ENCODE measurements around the gene KAZN.

Gene KAZN

DNA sequence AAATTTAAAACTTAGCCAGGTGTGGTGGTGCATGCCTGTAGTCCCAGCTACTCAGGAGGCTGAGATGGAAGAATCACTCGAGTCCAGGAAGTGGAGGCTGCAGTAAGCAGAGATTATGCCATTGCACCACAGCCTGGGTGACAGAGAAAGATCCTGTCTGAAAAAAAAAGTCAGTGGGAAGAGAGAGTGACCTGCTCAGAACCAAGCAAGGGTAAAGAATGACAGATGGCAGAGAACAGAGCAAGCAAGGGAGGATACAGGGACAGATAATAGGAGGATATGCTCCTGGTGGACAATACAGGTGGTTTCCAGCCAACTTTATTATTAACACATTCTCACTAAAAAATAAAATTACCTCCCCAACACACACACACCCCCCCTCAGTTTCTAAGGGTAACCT, 550.5 kb downstream of the KAZN start:
- H3K27me3 ChIP-seq (ENCODE audit: control insufficient read depth, insufficient read depth, low read length): peaks cover 29% of the 10 kb centered on the region; the same call in 1 of the 2 replicates
- no peak overlapping the region for H3K27ac ChIP-seq (ENCODE audit: low read depth, low read length)
- no peaks in the 10 kb centered on the region for H3K36me3 ChIP-seq (ENCODE audit: control insufficient read depth, insufficient read depth, low read length)
- H3K4me3 ChIP-seq (ENCODE audit: low read depth, low read length): no peak overlapping the region
- peaks cover 9% of the 10 kb centered on the region; the same call in 1 of the 2 replicates for H3K4me1 ChIP-seq (ENCODE audit: control insufficient read depth, insufficient read depth, low read length)
- no peak overlapping the region for H3K9ac ChIP-seq (ENCODE audit: low read length)
- peaks cover 5% of the 10 kb centered on the region; the same call in 1 of the 2 replicates for H3K9me3 ChIP-seq (ENCODE audit: control insufficient read depth, insufficient read depth, low read depth, low read length)

DNA sequence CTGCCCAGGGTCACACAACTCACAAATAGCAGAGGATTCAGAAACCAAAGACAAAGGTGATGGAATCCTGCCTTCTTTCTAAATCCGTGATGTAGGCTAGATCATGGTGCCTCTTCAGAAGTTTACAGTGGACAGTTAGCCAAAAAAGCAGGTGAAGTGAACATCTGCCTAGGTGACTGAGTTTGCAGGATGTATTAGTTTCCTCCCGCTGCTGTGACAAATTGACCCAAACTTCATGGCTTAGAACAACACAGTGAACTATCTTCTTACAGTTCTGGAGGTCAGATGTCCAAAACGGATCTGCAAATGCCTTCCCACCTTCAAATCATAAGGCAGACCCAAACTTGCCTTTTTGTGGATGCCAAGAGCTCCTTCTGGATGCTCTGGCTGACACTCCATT, 551.9 kb downstream of the KAZN start:
- Histone ChIP-seq H3K27me3 (ENCODE audit: control insufficient read depth, insufficient read depth, low read length) (peaks cover 40% of the 10 kb centered on the region), H3K4me3 (ENCODE audit: low read depth, low read length) (no peak overlapping the region), H3K27ac (ENCODE audit: low read depth, low read length) (no peak overlapping the region), H3K36me3 (ENCODE audit: control insufficient read depth, insufficient read depth, low read length) (no peaks in the 10 kb centered on the region), H3K9ac (ENCODE audit: low read length) (no peak overlapping the region), H3K4me1 (ENCODE audit: control insufficient read depth, insufficient read depth, low read length) (peaks cover 17% of the 10 kb centered on the region), H3K9me3 (ENCODE audit: control insufficient read depth, insufficient read depth, low read depth, low read length) (peaks cover 5% of the 10 kb centered on the region; the same call in 1 of the 2 replicates)

DNA sequence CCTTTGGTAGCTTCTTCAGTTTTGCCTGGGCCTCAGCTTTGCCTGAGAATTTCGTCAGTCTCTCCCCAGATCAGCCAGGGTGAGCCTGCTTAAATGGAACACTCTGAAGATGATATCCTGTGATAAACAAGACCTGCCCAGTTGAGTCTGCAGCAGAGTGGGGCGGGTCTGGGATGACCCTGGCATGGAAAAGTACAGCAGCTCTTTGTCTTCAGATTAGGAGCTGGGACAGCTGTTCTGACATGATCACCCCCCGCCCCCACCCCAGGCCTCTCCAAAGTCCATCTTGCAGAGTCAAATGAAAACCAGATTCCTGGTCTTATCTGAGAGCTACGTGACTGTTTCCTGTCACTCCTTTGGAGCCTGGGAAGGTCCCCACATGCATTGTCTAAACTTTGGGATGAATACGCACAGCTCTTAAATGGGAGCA, 552.9 kb downstream of the KAZN start:
- H3K4me3 ChIP-seq (ENCODE audit: low read depth, low read length): no peak overlapping the region; the same call in 1 of the 2 replicates
- peaks cover 23% of the 10 kb centered on the region for H3K4me1 ChIP-seq (ENCODE audit: control insufficient read depth, insufficient read depth, low read length)
- H3K9ac ChIP-seq (ENCODE audit: low read length): peak overlapping the region; percentile 87
- no peak overlapping the region; the same call in 1 of the 2 replicates for H3K27ac ChIP-seq (ENCODE audit: low read depth, low read length)
- H3K9me3 ChIP-seq (ENCODE audit: control insufficient read depth, insufficient read depth, low read depth, low read length): peaks cover 5% of the 10 kb centered on the region; the same call in 1 of the 2 replicates
- H3K27me3 ChIP-seq (ENCODE audit: control insufficient read depth, insufficient read depth, low read length): peaks cover 40% of the 10 kb centered on the region
- no peaks in the 10 kb centered on the region for H3K36me3 ChIP-seq (ENCODE audit: control insufficient read depth, insufficient read depth, low read length)

DNA sequence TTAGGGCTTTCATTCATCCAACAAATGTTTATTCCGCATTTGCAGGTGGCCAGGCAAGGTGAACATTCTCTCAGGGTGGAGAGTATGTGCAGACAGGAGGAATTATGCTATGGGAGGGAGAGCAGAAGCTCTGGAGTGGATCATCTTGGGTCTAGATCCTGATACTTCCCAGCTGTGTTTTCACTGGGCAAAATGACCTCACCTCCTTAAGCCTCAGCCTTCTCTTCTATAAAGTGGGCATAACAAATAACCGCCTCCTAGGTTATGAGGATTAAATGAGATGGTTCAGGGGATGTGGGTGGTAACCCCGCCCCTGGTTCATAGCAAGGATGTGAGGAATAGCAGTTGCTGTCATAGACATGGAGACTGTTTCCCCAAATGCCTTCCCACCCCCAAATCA, 553.4 kb downstream of the KAZN start:
- Histone ChIP-seq H3K9me3 (ENCODE audit: control insufficient read depth, insufficient read depth, low read depth, low read length) (peaks cover 5% of the 10 kb centered on the region; the same call in 1 of the 2 replicates), H3K4me1 (ENCODE audit: control insufficient read depth, insufficient read depth, low read length) (peaks cover 23% of the 10 kb centered on the region), H3K36me3 (ENCODE audit: control insufficient read depth, insufficient read depth, low read length) (no peaks in the 10 kb centered on the region), H3K27ac (ENCODE audit: low read depth, low read length) (no peak overlapping the region), H3K4me3 (ENCODE audit: low read depth, low read length) (peak overlapping the region; percentile 90), H3K9ac (ENCODE audit: low read length) (peak overlapping the region; percentile 87), H3K27me3 (ENCODE audit: control insufficient read depth, insufficient read depth, low read length) (peaks cover 38% of the 10 kb centered on the region)

DNA sequence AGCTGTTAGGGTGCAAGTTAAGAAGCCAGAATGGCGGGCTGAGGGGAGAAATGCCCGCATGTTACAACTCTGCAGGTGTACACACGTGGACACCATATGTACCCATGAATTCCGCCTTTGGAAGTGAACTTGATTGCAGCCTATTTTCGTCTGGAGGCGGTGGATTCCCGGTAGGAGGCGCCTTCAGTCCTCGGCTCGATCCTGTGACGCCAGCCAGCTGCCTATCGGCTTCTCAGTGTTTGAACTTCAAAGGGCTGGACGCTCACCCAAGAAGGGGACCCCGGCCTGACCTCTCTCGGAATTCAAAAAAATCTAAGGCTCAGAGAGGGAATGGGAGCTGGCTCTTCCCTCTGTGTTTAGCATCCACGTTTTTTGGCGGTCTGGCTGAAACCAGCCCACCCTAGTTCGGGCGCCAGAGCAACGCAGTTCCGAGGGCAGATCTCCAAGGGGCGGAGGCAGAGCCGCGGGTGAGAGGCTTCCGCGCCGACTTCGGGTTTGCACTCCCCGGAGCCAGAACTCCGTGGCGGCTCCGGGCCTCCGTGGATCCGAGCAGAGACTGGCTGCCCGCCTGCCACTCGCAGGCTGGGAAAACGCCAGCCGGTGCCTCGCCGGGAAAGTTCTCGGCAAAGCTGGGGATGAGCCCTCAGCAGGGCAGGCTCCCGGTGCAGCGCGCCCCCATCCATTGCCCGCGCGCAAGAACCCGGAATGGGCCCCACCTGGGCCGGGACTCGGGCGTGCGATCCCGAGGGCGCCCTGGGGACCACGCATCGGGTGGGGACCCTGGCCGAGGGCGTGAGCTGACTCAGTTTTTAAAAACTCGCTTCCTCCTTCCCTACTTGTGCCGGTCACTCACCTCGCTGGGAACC, 554.1 kb downstream of the KAZN start:
- Histone ChIP-seq H3K4me1 (ENCODE audit: control insufficient read depth, insufficient read depth, low read length) (peaks cover 30% of the 10 kb centered on the region), H3K27ac (ENCODE audit: low read depth, low read length) (peak overlapping the region; percentile 49; the same call in 1 of the 2 replicates), H3K27me3 (ENCODE audit: control insufficient read depth, insufficient read depth, low read length) (peaks cover 35% of the 10 kb centered on the region), H3K9me3 (ENCODE audit: control insufficient read depth, insufficient read depth, low read depth, low read length) (peaks cover 5% of the 10 kb centered on the region; the same call in 1 of the 2 replicates), H3K9ac (ENCODE audit: low read length) (peak overlapping the region; percentile 87), H3K36me3 (ENCODE audit: control insufficient read depth, insufficient read depth, low read length) (no peaks in the 10 kb centered on the region), H3K4me3 (ENCODE audit: low read depth, low read length) (peak overlapping the region; percentile 90)

DNA sequence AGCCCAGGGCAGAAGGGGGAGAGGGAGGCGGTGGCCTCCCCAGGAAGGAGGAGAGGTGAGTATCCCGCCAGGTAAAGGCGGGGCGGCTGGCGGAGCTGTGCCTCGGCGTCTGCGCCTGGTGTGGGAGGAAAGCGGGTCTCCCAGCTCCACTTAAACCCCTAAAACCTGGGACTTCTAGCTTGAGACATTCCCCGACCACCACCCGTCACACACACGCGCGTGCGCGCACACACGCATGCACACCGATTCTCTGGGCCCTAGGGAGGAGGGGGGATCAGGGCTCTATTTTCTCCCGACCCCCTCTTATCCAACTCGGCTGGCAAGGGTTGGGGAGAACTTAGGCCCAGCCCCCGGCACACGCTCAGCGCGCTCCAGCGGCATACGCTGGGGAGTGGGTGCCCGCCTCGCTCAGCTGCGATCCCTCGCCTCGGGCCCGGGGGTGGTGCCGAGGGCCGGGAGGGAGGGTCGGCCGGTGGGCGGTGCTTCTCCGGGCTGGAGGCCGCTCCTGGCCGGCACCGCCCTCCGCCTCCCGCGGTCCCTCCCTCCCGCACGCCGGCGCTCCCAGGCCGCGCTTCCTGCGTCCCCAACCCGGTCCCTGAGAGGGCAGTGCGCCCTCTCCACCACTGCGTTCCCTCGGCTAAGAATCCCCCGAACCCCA, 554.8 kb downstream of the KAZN start, which contains the start of gene TMEM51:
TMEM51 (plus strand) TSS at position 564 of the 658 bp plus-strand sequence. CDS start 61,341 bp downstream, outside the sequence.
- Histone ChIP-seq H3K4me3 (ENCODE audit: low read depth, low read length) (peak within 1 kb of the TSS; percentile 90), H3K27ac (ENCODE audit: low read depth, low read length) (peak within 1 kb of the TSS; percentile 49; the same call in 1 of the 2 replicates), H3K4me1 (ENCODE audit: control insufficient read depth, insufficient read depth, low read length) (peaks cover 36% of the 10 kb centered on the region), H3K27me3 (ENCODE audit: control insufficient read depth, insufficient read depth, low read length) (peaks cover 35% of the 10 kb centered on the region), H3K9ac (ENCODE audit: low read length) (peak within 1 kb of the TSS; percentile 87), H3K36me3 (ENCODE audit: control insufficient read depth, insufficient read depth, low read length) (no peaks in the 10 kb centered on the region), H3K9me3 (ENCODE audit: control insufficient read depth, insufficient read depth, low read depth, low read length) (peaks cover 5% of the 10 kb centered on the region; the same call in 1 of the 2 replicates)

DNA sequence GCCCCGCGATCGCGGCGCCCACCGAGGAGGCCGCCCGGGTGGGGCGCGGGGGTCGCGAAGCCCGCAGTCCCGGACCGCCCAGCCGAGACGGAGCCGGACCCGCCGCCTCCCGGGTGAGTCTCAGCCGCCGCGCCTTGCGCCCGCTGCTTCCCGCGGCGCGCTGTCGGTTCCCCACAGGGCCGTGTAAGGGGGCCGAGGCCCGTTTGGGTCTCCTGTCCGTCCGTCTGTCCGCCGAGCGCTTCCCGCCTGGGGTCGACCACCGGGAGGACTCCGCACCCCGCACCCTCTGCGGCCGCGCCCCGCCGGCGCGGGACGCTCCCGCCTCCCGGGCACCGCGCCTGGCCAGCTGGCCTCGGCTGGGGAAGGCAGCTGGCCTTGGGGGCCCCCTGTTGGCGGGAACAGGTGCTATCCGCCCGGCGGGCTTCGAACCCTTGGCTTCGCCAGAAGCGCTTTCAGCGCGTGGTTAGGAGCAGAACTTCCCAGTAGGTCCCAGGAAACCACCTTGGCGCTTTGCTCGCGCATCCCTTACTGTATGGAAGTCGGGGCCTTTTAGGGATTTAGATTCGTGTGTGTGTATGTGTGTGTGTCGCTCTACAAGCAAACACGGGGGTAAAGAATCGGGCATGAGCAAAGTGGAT, 555.5 kb downstream of the KAZN start:
- Histone ChIP-seq H3K36me3 (ENCODE audit: control insufficient read depth, insufficient read depth, low read length) (no peaks in the 10 kb centered on the region), H3K27ac (ENCODE audit: low read depth, low read length) (peak overlapping the region; percentile 15; the same call in 1 of the 2 replicates), H3K9ac (ENCODE audit: low read length) (peak overlapping the region; percentile 87), H3K4me3 (ENCODE audit: low read depth, low read length) (peak overlapping the region; percentile 90), H3K4me1 (ENCODE audit: control insufficient read depth, insufficient read depth, low read length) (peaks cover 36% of the 10 kb centered on the region), H3K27me3 (ENCODE audit: control insufficient read depth, insufficient read depth, low read length) (peaks cover 32% of the 10 kb centered on the region), H3K9me3 (ENCODE audit: control insufficient read depth, insufficient read depth, low read depth, low read length) (peaks cover 5% of the 10 kb centered on the region; the same call in 1 of the 2 replicates)

DNA sequence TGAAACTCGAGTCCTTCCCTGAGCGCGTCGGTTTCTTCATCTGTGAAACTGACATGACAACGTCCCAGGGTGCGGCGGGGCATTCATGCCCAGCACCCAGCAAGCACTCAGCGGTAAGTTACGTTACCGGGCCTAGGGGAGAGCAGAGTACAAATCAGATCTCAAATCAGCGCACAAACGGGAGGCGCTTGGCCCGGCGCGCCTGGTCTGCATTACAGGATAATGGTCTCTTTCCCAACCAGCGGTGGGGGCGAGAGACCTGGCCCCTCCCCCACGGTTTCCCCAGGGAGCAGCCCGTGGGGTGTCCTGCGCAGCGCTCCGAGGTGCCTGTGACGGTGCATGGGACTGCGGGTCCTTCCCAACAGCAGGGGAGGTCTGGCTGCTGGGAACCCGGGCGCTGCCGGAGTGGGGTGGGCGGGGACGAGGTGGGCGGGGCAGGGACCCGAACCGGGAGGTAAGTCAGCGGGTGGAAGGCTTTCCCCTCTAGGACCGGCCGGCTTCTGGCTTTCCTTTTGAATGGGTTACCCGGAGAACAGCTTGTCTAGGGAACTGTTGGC, 556.1 kb downstream of the KAZN start:
- H3K4me3 ChIP-seq (ENCODE audit: low read depth, low read length): peak overlapping the region; percentile 90

DNA sequence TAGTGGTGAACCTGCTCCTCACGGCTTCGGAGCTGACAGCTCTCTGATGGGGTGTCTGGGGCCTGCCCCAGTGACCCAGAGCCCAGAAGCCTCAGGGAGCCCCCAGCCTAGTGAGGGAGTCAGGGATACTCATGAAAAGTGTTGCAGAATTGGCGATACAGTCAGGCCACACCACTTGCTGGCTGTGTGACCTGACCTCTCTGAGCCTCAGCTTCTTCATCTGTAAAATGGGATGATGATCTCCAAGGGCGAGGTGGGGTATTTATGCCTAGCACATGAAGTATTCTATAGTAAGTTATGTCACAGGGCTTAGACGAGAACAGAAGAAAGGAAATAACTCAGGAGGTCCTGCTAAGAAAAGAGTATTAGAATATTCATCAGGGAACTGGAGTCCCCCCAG, 556.7 kb downstream of the KAZN start:
- Histone ChIP-seq H3K27ac (ENCODE audit: low read depth, low read length) (no peak overlapping the region), H3K4me3 (ENCODE audit: low read depth, low read length) (peak overlapping the region; percentile 90; the same call in 1 of the 2 replicates), H3K4me1 (ENCODE audit: control insufficient read depth, insufficient read depth, low read length) (peaks cover 36% of the 10 kb centered on the region), H3K9me3 (ENCODE audit: control insufficient read depth, insufficient read depth, low read depth, low read length) (peaks cover 4% of the 10 kb centered on the region; the same call in 1 of the 2 replicates), H3K27me3 (ENCODE audit: control insufficient read depth, insufficient read depth, low read length) (peaks cover 28% of the 10 kb centered on the region), H3K36me3 (ENCODE audit: control insufficient read depth, insufficient read depth, low read length) (no peaks in the 10 kb centered on the region), H3K9ac (ENCODE audit: low read length) (no peak overlapping the region)

More for the DNA sequence above, 556.1 kb downstream of the KAZN start:
- no peaks in the 10 kb centered on the region for H3K36me3 ChIP-seq (ENCODE audit: control insufficient read depth, insufficient read depth, low read length)
- peaks cover 5% of the 10 kb centered on the region; the same call in 1 of the 2 replicates for H3K9me3 ChIP-seq (ENCODE audit: control insufficient read depth, insufficient read depth, low read depth, low read length)
- peak overlapping the region; percentile 87 for H3K9ac ChIP-seq (ENCODE audit: low read length)
- no peak overlapping the region for H3K27ac ChIP-seq (ENCODE audit: low read depth, low read length)
- peaks cover 32% of the 10 kb centered on the region for H3K27me3 ChIP-seq (ENCODE audit: control insufficient read depth, insufficient read depth, low read length)
- H3K4me1 ChIP-seq (ENCODE audit: control insufficient read depth, insufficient read depth, low read length): peaks cover 36% of the 10 kb centered on the region
